Panc1 (cell line): ENCODE measurements around the gene TWF2.

Source experiments
- CTCF ChIP-seq: fragments of 450-650 bp; IDR thresholded peaks from 2 replicates; pipeline ENCODE4 v1.5.1; 2017; ENCODE audit warnings: mild to moderate bottlenecking
- POLR2AphosphoS5 ChIP-seq: IDR thresholded peaks from 2 replicates; pipeline ENCODE4 v1.6.1; 2012; ENCODE audit warnings: mild to moderate bottlenecking, low read depth, low read length, moderate library complexity
- SIN3A ChIP-seq: IDR thresholded peaks from 2 replicates; pipeline ENCODE4 v1.6.1; 2012; ENCODE audit warnings: low read depth, mild to moderate bottlenecking, low read length, moderate library complexity, borderline replicate concordance; ENCODE audit not compliant: insufficient read depth

- TF ChIP-seq SIN3A (no peak), CTCF (no peak), POLR2AphosphoS5 (no peak)
These were observed 1.3 kb upstream of the TWF2 start for GRCh38 chr3:52240059-52240885.
